SU-DHL-6 (cell line): ENCODE measurements around the gene LRRC23.

Experiments used
- H2AFZ ChIP-seq: fragments of 200-600 bp; sonication (generic); 2 replicates; pipeline ENCODE4 v1.6.1; 2014; ENCODE audit warnings: low read depth, mild to moderate bottlenecking, moderate library complexity, mixed read lengths, antibody characterized with exemption, low read length; ENCODE audit not compliant: severe bottlenecking
- H3F3A ChIP-seq: fragments of 200-600 bp; shearing (Covaris generic); 2 replicates; pipeline ENCODE4 v1.6.0; 2016; ENCODE audit warnings: antibody characterized with exemption, mild to moderate bottlenecking; ENCODE audit not compliant: insufficient read depth
- H3K27ac ChIP-seq: fragments of 200-600 bp; sonication (generic); 2 replicates; pipeline ENCODE4 v1.5.1; 2016; ENCODE audit warnings: low read depth, mild to moderate bottlenecking, low read length, moderate library complexity, mixed read lengths
- H3K27me3 ChIP-seq: fragments of 200-600 bp; sonication (generic), shearing (Covaris generic); 2 replicates; pipeline ENCODE4 v1.6.0; 2014; ENCODE audit warnings: mild to moderate bottlenecking, low read length
- H3K36me3 ChIP-seq: fragments of 200-600 bp; sonication (generic); 2 replicates; pipeline ENCODE4 v1.6.1; 2014; ENCODE audit warnings: mild to moderate bottlenecking, low read length, mixed read lengths
- H3K4me2 ChIP-seq: fragments of 300-600, 200-600 bp; shearing (Covaris generic), sonication (generic); 2 replicates; pipeline ENCODE4 v1.6.0; 2014; ENCODE audit warnings: low read length, low read depth, mild to moderate bottlenecking; ENCODE audit not compliant: poor library complexity, severe bottlenecking
- H3K4me3 ChIP-seq: fragments of 200-600 bp; sonication (generic); 2 replicates; pipeline ENCODE4 v1.5.1; 2014; ENCODE audit warnings: antibody characterized with exemption, low read length, mild to moderate bottlenecking, mixed read lengths; ENCODE audit not compliant: insufficient read depth, poor library complexity, severe bottlenecking
- H3K79me2 ChIP-seq: fragments of 200-600 bp; sonication (generic); 2 replicates; pipeline ENCODE4 v1.6.1; 2014; ENCODE audit warnings: mild to moderate bottlenecking, low read length, moderate library complexity; ENCODE audit not compliant: insufficient read depth
- H3K9ac ChIP-seq: fragments of 200-600 bp; sonication (generic); 2 replicates; pipeline ENCODE4 v1.7.0; 2014; ENCODE audit warnings: mild to moderate bottlenecking, low read length
- H3K9me2 ChIP-seq: fragments of 200-600 bp; sonication (generic); replicated peaks from 2 replicates; pipeline ENCODE4 v1.6.1; 2014; ENCODE audit warnings: low read length; ENCODE audit not compliant: insufficient read depth
- H3K9me3 ChIP-seq: fragments of 200-600 bp; sonication (generic); 2 replicates; pipeline ENCODE4 v1.6.1; 2014; ENCODE audit warnings: low read length, mixed read lengths; ENCODE audit not compliant: insufficient read depth
- H4K20me1 ChIP-seq: fragments of 200-600 bp; sonication (generic); 2 replicates; pipeline ENCODE4 v1.6.1; 2014; ENCODE audit warnings: low read depth, mild to moderate bottlenecking, antibody characterized with exemption, low read length, moderate library complexity, mixed read lengths
- CTCF ChIP-seq: fragments of 200-600 bp; sonication (generic); IDR thresholded peaks from one replicate; pipeline ENCODE4 v1.5.1; 2017; ENCODE audit warnings: antibody characterized with exemption, mild to moderate bottlenecking, low read length, moderate library complexity; ENCODE audit not compliant: insufficient read depth, poor library complexity, severe bottlenecking
- EZH2phosphoT487 ChIP-seq: fragments of 200-600 bp; sonication (generic), shearing (Covaris generic); conservative IDR thresholded peaks from 2 replicates; pipeline ENCODE4 v1.6.1; 2018; ENCODE audit warnings: mild to moderate bottlenecking, antibody characterized with exemption, low read length, moderate library complexity, mixed read lengths

The LRRC23 gene

GRCh38 chr12:6914947-6915788 lies 10.5 kb downstream of the LRRC23 start:
- Histone ChIP-seq H3K27me3 (no peaks in the 10 kb centered on the region), H3K27ac (no peak overlapping the region)
- no peak for TF ChIP-seq EZH2phosphoT487
- no peak for TF ChIP-seq CTCF

GRCh38 chr12:6915789-6916285 lies 11.2 kb downstream of the LRRC23 start:
- H3K9me3 ChIP-seq, result no peaks in the 10 kb centered on the region
- H3F3A ChIP-seq, result no peaks in the 10 kb centered on the region
- no peak overlapping the region for H3K9ac ChIP-seq
- H3K79me2 ChIP-seq, result no peaks in the 10 kb centered on the region
- H2AFZ ChIP-seq, result no peak overlapping the region
- TF ChIP-seq CTCF, result no peak
- TF ChIP-seq EZH2phosphoT487, result no peak
- H3K36me3 ChIP-seq, result no peaks in the 10 kb centered on the region
- no peak overlapping the region for H3K27ac ChIP-seq
- H3K4me3 ChIP-seq, result no peak overlapping the region
- H3K9me2 ChIP-seq, result no peaks in the 10 kb centered on the region
- H3K27me3 ChIP-seq, result no peaks in the 10 kb centered on the region
- no peaks in the 10 kb centered on the region for H4K20me1 ChIP-seq
- no peak overlapping the region for H3K4me2 ChIP-seq

More at GRCh38 chr12:6914947-6915788, 10.5 kb downstream of the LRRC23 start:
- no peaks in the 10 kb centered on the region for H3K36me3 ChIP-seq
- H4K20me1 ChIP-seq, result no peaks in the 10 kb centered on the region
- no peaks in the 10 kb centered on the region for H3K9me3 ChIP-seq
- peak overlapping the region; percentile 62 for H3K4me2 ChIP-seq
- peak overlapping the region; percentile 39; the same call in 1 of the 2 replicates for H3K9ac ChIP-seq
- H2AFZ ChIP-seq, result peak overlapping the region; percentile 91
- H3K9me2 ChIP-seq, result no peaks in the 10 kb centered on the region
- no peaks in the 10 kb centered on the region for H3F3A ChIP-seq
- H3K4me3 ChIP-seq, result peak overlapping the region; percentile 40
- no peaks in the 10 kb centered on the region for H3K79me2 ChIP-seq

- H3K79me2 ChIP-seq, result no peaks in the 10 kb centered on the region
- H4K20me1 ChIP-seq, result no peaks in the 10 kb centered on the region
- no peak overlapping the region for H2AFZ ChIP-seq
- no peaks in the 10 kb centered on the region for H3K36me3 ChIP-seq
- no peak overlapping the region for H3K4me3 ChIP-seq
- H3K9me2 ChIP-seq, result no peaks in the 10 kb centered on the region
- H3K4me2 ChIP-seq, result no peak overlapping the region
- H3K9ac ChIP-seq, result no peak overlapping the region
- H3K27me3 ChIP-seq, result no peaks in the 10 kb centered on the region
- H3K27ac ChIP-seq, result no peak overlapping the region
- no peaks in the 10 kb centered on the region for H3K9me3 ChIP-seq
- no peaks in the 10 kb centered on the region for H3F3A ChIP-seq
- TF ChIP-seq EZH2phosphoT487, result no peak
- TF ChIP-seq CTCF, result no peak
These were observed 12.0 kb downstream of the LRRC23 start for GRCh38 chr12:6916426-6917200.
